ENCODE data around the gene PGS1. TPM values are rescaled to one million over a fixed set of nuclear protein-coding genes. Genes with fewer than 3 reads are reported as not detected.

PGS1 gene
- total RNA-seq, 1 donor from 2014 or later, result 50.2 TPM

GRCh38 chr17:78384479-78385175 lies 6.2 kb downstream of the PGS1 start:
- Mint-ChIP-seq H3K4me1 (ENCODE audit: low read depth, unreplicated experiment) (peaks cover 45% of the 10 kb centered on the region), H3K27me3 (ENCODE audit: unreplicated experiment) (peaks cover 6% of the 10 kb centered on the region), H3K27ac (ENCODE audit: unreplicated experiment) (peak overlapping the region; percentile 53), H3K36me3 (ENCODE audit: unreplicated experiment) (no peaks in the 10 kb centered on the region), H3K9me3 (ENCODE audit: unreplicated experiment) (peaks cover 5% of the 10 kb centered on the region), H3K4me3 (ENCODE audit: unreplicated experiment) (peak overlapping the region; percentile 28)
- DNase-seq, result no peak
- no peak for TF ChIP-seq CTCF (IDR thresholded peaks at IDR 0.05; ENCODE audit: partially characterized antibody, unreplicated experiment)

DNA sequence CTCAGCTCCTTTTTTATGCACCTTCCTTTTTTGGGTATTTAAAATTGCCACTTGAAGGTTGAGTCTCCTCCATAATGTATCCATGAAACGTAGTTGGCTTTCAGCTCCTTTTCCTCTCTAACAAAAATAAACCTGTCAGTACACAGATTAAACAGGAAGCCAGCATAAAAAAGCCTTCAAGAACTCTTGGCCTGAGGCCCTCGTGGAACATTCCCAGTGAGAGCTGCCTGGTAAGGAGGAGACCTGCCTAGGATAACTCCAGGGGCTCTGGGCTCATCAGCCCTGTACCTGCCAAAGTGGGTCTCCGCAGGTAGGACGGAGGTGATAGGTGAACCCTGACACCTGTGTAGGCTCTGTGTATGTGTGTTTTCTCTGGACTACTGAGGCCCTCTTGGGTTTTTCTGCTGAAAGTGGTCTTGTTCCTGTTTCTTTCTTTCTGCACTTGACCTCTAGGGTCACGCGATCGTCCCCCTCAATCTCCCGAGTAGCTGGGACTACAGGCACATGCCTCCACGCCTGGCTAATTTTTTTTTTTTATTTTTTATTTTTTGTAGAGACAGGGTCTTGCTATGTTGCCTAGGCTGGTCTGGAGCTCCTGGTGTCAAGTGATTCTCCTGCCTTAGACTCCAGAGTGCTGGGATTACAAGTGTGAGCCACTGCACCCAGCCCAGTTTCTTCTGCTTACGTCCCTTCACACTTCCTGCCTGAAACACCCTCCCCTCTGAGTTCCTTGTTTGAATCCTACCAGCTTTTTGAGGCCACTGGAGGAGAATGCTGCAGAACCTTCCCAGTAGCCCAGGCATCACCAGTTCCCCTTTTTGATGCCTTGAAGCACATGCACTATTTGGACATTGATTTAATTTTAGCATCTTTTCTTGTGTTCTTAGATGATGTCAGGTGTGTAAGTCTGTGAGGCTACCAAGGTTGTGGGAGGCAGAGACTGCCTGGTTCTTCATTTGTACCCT lies 9.8 kb downstream of the PGS1 start:
- no peak for TF ChIP-seq CTCF (IDR thresholded peaks at IDR 0.05; ENCODE audit: partially characterized antibody, unreplicated experiment)
- H3K4me3 Mint-ChIP-seq (ENCODE audit: unreplicated experiment), result peak overlapping the region; percentile 54
- no peaks in the 10 kb centered on the region for H3K36me3 Mint-ChIP-seq (ENCODE audit: unreplicated experiment)
- H3K27ac Mint-ChIP-seq (ENCODE audit: unreplicated experiment), result peak overlapping the region; percentile 85
- H3K9me3 Mint-ChIP-seq (ENCODE audit: unreplicated experiment), result peaks cover 9% of the 10 kb centered on the region
- H3K4me1 Mint-ChIP-seq (ENCODE audit: low read depth, unreplicated experiment), result peaks cover 44% of the 10 kb centered on the region
- peaks cover 9% of the 10 kb centered on the region for H3K27me3 Mint-ChIP-seq (ENCODE audit: unreplicated experiment)
- DNase-seq, result no peak

GRCh38 chr17:78390241-78391050 lies 12.0 kb downstream of the PGS1 start:
- peak; percentile 73 for DNase-seq
- peaks cover 11% of the 10 kb centered on the region for H3K9me3 Mint-ChIP-seq (ENCODE audit: unreplicated experiment)
- H3K4me1 Mint-ChIP-seq (ENCODE audit: low read depth, unreplicated experiment), result peaks cover 38% of the 10 kb centered on the region
- TF ChIP-seq CTCF (IDR thresholded peaks at IDR 0.05; ENCODE audit: partially characterized antibody, unreplicated experiment), result no peak
- H3K36me3 Mint-ChIP-seq (ENCODE audit: unreplicated experiment), result no peaks in the 10 kb centered on the region
- peak overlapping the region; percentile 52 for H3K4me3 Mint-ChIP-seq (ENCODE audit: unreplicated experiment)
- peak overlapping the region; percentile 97 for H3K27ac Mint-ChIP-seq (ENCODE audit: unreplicated experiment)
- peaks cover 9% of the 10 kb centered on the region for H3K27me3 Mint-ChIP-seq (ENCODE audit: unreplicated experiment)

DNA sequence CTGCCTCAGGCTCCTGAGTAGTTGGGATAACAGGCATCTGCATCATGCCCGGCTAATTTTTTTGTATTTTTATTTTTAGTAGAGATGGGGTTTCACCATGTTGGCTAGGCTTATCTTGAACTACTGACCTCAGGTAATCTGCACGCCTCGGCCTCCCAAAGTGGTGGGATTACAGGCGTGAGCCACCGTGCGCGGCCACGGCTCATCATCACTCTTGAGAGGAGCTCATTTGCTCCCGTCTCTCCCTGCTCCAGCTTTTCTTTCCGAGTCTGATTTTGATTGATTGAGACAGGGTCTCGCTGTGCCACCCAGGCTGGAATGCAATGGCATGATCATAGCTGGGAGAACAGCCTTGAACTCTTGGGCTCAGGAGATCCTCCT lies 12.6 kb downstream of the PGS1 start:
- peaks cover 9% of the 10 kb centered on the region for H3K27me3 Mint-ChIP-seq (ENCODE audit: unreplicated experiment)
- peaks cover 13% of the 10 kb centered on the region for H3K9me3 Mint-ChIP-seq (ENCODE audit: unreplicated experiment)
- H3K27ac Mint-ChIP-seq (ENCODE audit: unreplicated experiment), result peak overlapping the region; percentile 97
- no peak for TF ChIP-seq CTCF (IDR thresholded peaks at IDR 0.05; ENCODE audit: partially characterized antibody, unreplicated experiment)
- H3K36me3 Mint-ChIP-seq (ENCODE audit: unreplicated experiment), result no peaks in the 10 kb centered on the region
- H3K4me3 Mint-ChIP-seq (ENCODE audit: unreplicated experiment), result no peak overlapping the region
- peaks cover 35% of the 10 kb centered on the region for H3K4me1 Mint-ChIP-seq (ENCODE audit: low read depth, unreplicated experiment)
- DNase-seq, result no peak

All from glutamatergic neuron (in vitro differentiated cells).